Gastroesophageal sphincter (tissue), 4 donors: Measurements from ENCODE around the gene TRIM65. TPM values are rescaled to one million over a fixed set of nuclear protein-coding genes. Genes with fewer than 3 reads are reported as not detected.
"Not testable (repeated sequence)": the region's sequence is repeated elsewhere in the genome, so short reads cannot be mapped to it uniquely, and the experiment has no call there.

Source experiments
- ATAC-seq: fragments of 150-250 bp; one replicate; pipeline ENCODE4 v1.9.1; 2016; ENCODE audit warnings: mild to moderate bottlenecking, moderate library complexity
- H3K27ac ChIP-seq, 4 donors: fragments of 200-600 bp; sonication (generic) in 3 of 4; 1 replicate in 3 of 4; 2 replicates in 1 of 4; pipeline ENCODE4 v1.5.1; 2016 to 2019
- H3K27me3 ChIP-seq: fragments of 200-600 bp; sonication (generic); one replicate; pipeline ENCODE4 v1.5.1; 2019
- H3K36me3 ChIP-seq, 2 donors: fragments of 200-600 bp; sonication (generic); one replicate each; pipeline ENCODE4 v1.5.1; 2019; ENCODE audit warnings: control low read depth in 1 of 2
- H3K4me1 ChIP-seq, 3 donors: fragments of 200-600 bp; sonication (generic); 1 replicate in 2 of 3; 2 replicates in 1 of 3; pipeline ENCODE4 v1.5.1; 2016 to 2019; ENCODE audit warnings: control low read depth in 2 of 3
- H3K4me3 ChIP-seq, 2 donors: fragments of 200-600 bp; sonication (generic); one replicate each; pipeline ENCODE4 v1.5.1; 2019; ENCODE audit warnings: mild to moderate bottlenecking in 1 of 2, moderate library complexity in 1 of 2
- H3K9me3 ChIP-seq, 3 donors: fragments of 200-600 bp; sonication (generic); one replicate each; pipeline ENCODE4 v1.5.1; 2017 to 2019; ENCODE audit warnings: control low read depth in 2 of 3
- EP300 ChIP-seq: sonication (generic); formaldehyde crosslinking; IDR thresholded peaks from one replicate; pipeline ENCODE4 v1.6.1; 2017; ENCODE audit warnings: antibody characterized with exemption, mild to moderate bottlenecking
- POLR2A ChIP-seq, 2 donors: fragments of 450-650 bp; IDR thresholded peaks; one replicate each; pipeline ENCODE4 v1.6.1; 2017; ENCODE audit warnings: antibody characterized with exemption in 2 of 2, mild to moderate bottlenecking in 2 of 2, moderate library complexity in 1 of 2
- POLR2AphosphoS5 ChIP-seq: sonication (generic); formaldehyde crosslinking; IDR thresholded peaks from one replicate; pipeline ENCODE4 v1.6.1; 2017; ENCODE audit warnings: antibody characterized with exemption
- WGBS, 2 donors: methylation state at CpG; one replicate each; pipeline ENCODE4 v1.1.5; 2018; ENCODE audit warnings: low coverage in 1 of 2; 5-methylcytosine and 5-hydroxymethylcytosine counted together
- total RNA-seq, 4 donors: library from RNA; depleted of rRNA; stranded (reverse); fragments of >200 nt; gene quantifications; one replicate each; pipeline ENCODE4 v1.1.0, GENCODE V29; 2016
- TF ChIP-seq, protein P1 (sequence below), 4 experiments: fragments of 200-600 bp in 2 of 4; fragments of 450-650 bp in 2 of 4; sonication (generic) in 1 of 4; IDR thresholded peaks; one replicate each; pipeline ENCODE4 v1.5.1; 2017 to 2019; ENCODE audit warnings: antibody characterized with exemption in 4 of 4, mild to moderate bottlenecking in 2 of 4, moderate library complexity in 2 of 4

Gene TRIM65
- total RNA-seq, 4 donors from 2014 or later, result 18.7 to 34.4 (median 31.2) TPM

GRCh38 chr17:75872434-75873351 is 24.1 kb downstream of the TRIM65 start:
- Histone ChIP-seq H3K4me1 (peaks cover 12 to 98% (median 52%) of the 10 kb centered on the region in 3 donors), H3K27ac (peak overlapping the region; percentile 75 to 99 (median 96)), H3K4me3 (no peak overlapping the region), H3K27me3 (no peaks in the 10 kb centered on the region), H3K9me3 (no peaks in the 10 kb centered on the region), H3K36me3 (peaks cover 0 to 24% of the 10 kb centered on the region in 2 donors)
- WGBS, 2 donors, result no CpG with 5 or more reads among the region's 13 CpGs
- TF ChIP-seq EP300 (no peak), POLR2AphosphoS5 (peak; percentile 62), POLR2A (IDR thresholded peaks at IDR 0.05) (peak; percentile 19 to 49)
- TF ChIP-seq, protein P1, sequence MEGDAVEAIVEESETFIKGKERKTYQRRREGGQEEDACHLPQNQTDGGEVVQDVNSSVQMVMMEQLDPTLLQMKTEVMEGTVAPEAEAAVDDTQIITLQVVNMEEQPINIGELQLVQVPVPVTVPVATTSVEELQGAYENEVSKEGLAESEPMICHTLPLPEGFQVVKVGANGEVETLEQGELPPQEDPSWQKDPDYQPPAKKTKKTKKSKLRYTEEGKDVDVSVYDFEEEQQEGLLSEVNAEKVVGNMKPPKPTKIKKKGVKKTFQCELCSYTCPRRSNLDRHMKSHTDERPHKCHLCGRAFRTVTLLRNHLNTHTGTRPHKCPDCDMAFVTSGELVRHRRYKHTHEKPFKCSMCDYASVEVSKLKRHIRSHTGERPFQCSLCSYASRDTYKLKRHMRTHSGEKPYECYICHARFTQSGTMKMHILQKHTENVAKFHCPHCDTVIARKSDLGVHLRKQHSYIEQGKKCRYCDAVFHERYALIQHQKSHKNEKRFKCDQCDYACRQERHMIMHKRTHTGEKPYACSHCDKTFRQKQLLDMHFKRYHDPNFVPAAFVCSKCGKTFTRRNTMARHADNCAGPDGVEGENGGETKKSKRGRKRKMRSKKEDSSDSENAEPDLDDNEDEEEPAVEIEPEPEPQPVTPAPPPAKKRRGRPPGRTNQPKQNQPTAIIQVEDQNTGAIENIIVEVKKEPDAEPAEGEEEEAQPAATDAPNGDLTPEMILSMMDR (IDR thresholded peaks at IDR 0.05), result peak in 1 of 4 experiments; percentile 7
- peak; percentile 70 for ATAC-seq

GRCh38 chr17:75870228-75870627 is 26.5 kb downstream of the TRIM65 start:
- WGBS, 2 donors, result 36 to 62% methylated on average over 4 to 7 of the region's 10 CpGs
- H3K27ac ChIP-seq, result peak overlapping the region; percentile 85 to 99 (median 92)
- H3K4me1 ChIP-seq, result peaks cover 3 to 76% (median 37%) of the 10 kb centered on the region in 3 donors
- not testable (repeated sequence) for H3K27me3 ChIP-seq, H3K9me3 ChIP-seq, ATAC-seq
- H3K4me3 ChIP-seq, result peak overlapping the region in 1 of 2 donors; percentile 42
- H3K36me3 ChIP-seq, result peaks cover 0 to 16% of the 10 kb centered on the region in 2 donors

DNA sequence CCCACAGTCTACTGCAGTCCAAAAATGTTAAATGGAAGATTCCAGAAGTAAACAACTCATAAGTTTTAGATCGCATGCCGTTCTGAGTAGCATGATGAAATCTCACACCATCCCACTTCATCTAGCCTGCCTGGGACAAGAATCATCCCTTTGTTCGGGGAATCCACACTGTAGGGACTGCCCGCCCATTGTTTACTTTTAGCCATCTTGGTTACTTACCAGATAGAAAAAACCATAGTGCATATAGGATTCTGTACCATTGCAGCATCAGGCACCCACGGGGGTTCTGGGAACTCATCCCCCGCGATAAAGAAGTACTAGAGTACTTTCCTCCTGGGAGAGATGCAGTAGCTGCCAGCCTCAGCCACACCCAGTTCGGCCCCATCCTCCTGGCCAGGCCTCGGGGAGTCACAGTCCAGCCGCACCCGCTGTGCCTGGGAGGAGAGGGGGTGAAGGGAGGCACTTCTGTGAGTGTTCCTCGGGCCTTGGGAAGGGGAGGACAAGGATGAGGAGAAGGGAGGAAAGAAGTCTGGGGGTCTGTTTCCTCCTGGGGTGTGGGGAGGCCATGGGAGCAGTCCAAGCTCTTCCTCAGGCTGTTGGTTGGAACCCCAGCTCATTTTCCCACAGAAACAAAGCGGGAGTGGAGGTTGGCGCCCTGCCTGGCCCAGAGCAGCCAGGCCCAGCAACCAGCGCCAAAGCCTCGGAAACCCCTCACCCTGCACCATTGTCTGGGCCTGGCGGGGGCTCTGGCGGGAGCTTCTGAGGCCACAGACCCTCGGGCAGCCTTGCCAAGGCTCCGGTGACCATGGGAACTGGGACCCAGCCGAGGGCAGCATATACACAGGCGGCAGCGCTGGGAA is 27.2 kb downstream of the TRIM65 start:
- peaks cover 0 to 9% of the 10 kb centered on the region in 2 donors for H3K36me3 ChIP-seq
- peak overlapping the region in 1 of 2 donors; percentile 42 for H3K4me3 ChIP-seq
- TF ChIP-seq, protein P1 (IDR thresholded peaks at IDR 0.05), result no peak
- TF ChIP-seq POLR2A (IDR thresholded peaks at IDR 0.05) (peak in 1 of 2 donors; percentile 35), EP300 (no peak), POLR2AphosphoS5 (peak; percentile 60)
- ATAC-seq, result peak; percentile 60
- WGBS, 2 donors, result 6 to 16% methylated on average over 5 to 7 of the region's 23 CpGs
- H3K9me3 ChIP-seq, result no peaks in the 10 kb centered on the region
- H3K4me1 ChIP-seq, result peaks cover 3 to 76% (median 37%) of the 10 kb centered on the region in 3 donors
- H3K27ac ChIP-seq, result peak overlapping the region; percentile 85 to 99 (median 92)
- H3K27me3 ChIP-seq, result no peaks in the 10 kb centered on the region

DNA sequence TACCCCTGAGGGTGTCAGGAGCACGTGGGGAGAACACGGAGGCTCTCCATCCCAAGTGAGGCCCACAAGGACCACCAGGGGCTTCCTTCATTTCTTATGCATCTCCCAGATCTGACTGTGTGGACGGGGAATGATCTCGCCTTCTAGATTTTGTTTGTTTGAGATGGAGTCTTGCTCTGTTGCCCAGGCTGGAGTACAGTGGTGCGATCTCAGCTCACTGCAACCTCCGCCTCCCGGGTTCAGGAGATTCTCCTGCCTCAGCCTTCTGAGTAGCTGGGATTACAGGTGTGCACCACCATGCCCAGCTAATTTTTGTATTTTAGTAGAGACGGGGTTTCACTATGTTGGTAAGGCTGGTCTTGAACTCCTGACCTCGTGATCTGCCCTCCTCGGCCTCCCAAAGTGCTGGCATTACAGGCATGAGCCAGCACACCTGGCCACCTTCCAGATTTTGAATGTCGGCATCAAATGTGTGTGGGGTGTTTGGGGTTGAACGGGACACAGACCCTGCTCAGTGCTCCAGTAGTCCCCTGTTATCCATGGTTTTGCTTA is 27.9 kb downstream of the TRIM65 start:
- not testable (repeated sequence) for ATAC-seq, H3K9me3 ChIP-seq, H3K4me3 ChIP-seq, H3K36me3 ChIP-seq, H3K27me3 ChIP-seq
- Histone ChIP-seq H3K27ac (peak overlapping the region; percentile 85 to 99 (median 92)), H3K4me1 (peaks cover 3 to 76% (median 35%) of the 10 kb centered on the region in 3 donors)
- 61 to 96% methylated on average over 5 to 8 of the region's 12 CpGs for WGBS, 2 donors

DNA sequence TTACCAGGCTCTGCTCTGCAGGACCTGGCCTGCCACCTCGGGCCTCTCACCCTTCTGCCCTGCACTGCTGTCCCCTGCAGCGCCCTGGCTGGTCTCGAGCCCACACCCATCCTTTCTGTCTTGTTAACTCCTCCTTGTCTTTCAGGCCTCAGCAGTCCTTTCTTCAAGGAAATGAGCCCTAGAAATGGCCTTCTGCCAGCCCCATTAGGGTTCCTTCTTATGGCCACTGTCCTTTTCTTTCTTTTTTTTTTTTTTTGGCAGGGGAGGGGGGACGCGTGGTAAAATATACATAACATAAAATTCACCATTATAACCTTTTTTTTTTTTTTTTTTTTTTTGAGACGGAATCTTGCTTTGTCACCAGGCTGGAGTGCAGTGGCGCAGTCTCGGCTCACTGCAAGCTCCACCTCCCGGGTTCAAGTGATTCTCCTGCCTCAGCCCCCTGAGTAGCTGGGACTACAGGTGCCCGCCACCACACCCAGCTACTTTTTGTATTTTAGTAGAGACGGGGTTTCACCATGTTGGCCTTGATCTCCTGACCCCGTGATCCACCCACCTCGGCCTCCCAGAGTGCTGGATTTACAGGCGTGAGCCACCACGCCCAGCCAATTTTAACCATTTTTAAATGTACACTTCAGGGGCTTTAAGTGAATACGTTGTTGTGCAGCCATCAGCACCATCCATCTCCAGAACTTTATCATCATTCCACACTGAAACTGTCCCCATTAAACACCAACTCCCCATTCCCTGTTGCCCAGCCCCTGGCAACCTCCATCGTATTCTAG is 31.2 kb downstream of the TRIM65 start:
- Histone ChIP-seq H3K27ac (peak overlapping the region in 3 of 4 donors; percentile 78 to 84 (median 80)), H3K4me1 (peaks cover 0 to 63% (median 35%) of the 10 kb centered on the region in 3 donors)
- H3K9me3 ChIP-seq, ATAC-seq, H3K27me3 ChIP-seq, H3K36me3 ChIP-seq, H3K4me3 ChIP-seq: not testable (repeated sequence)
- WGBS, 2 donors, result 73 to 74% methylated on average over 6 to 11 of the region's 17 CpGs

GRCh38 chr17:75864887-75865286 is 31.9 kb downstream of the TRIM65 start:
- ATAC-seq, H3K27me3 ChIP-seq, H3K36me3 ChIP-seq, H3K4me3 ChIP-seq, H3K9me3 ChIP-seq: not testable (repeated sequence)
- H3K4me1 ChIP-seq, result peaks cover 0 to 56% (median 35%) of the 10 kb centered on the region in 3 donors
- peak overlapping the region; percentile 52 to 84 (median 79) for H3K27ac ChIP-seq
- WGBS, 2 donors, result 74 to 90% methylated on average over 1 to 4 of the region's 4 CpGs
